ENCODE data around the gene TADA3. TPM values are rescaled to one million over a fixed set of nuclear protein-coding genes. Genes with fewer than 3 reads are reported as not detected.
"Not testable (repeated sequence)": the region's sequence is repeated elsewhere in the genome, so short reads cannot be mapped to it uniquely, and the experiment has no call there.

Gene TADA3
- total RNA-seq, 1 donor from 2014 or later, result 27.1 TPM

DNA sequence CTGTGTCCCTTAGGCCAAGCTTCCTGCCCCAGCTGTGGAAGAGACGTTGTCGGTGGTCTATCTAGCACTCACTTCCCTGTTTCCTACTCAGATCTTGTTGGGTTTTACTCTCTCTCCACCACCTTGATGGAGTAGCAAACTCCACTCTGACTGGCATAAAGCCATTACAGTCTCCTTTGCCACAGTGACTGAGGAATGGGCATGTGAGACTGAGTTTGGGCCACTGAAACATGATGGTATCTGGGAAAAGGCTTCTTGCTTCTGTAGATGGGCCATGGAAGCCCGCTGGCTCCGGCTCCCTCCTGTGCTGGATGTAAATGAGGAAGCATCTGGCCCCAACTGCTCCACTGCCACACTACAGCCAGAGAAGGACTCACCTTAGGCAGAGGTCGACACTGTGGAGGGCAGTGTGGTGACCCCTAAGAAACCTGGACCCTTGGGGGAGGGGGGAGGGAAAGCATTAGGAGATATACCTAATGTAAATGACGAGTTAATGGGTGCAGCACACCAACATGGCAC is 13.1 kb downstream of the TADA3 start:
- no peaks in the 10 kb centered on the region for H3K9me3 ChIP-seq (ENCODE audit: control insufficient read depth in 3 of 3, low read length in 3 of 3)
- H3K27ac ChIP-seq (ENCODE audit: low read depth, low read length), result no peak overlapping the region
- peaks cover 3 to 13% (median 5%) of the 10 kb centered on the region in 3 donors for H3K4me1 ChIP-seq (ENCODE audit: control insufficient read depth in 3 of 3, insufficient read depth in 3 of 3, low read length in 3 of 3)
- no peaks in the 10 kb centered on the region for H3K27me3 ChIP-seq (ENCODE audit: control insufficient read depth in 3 of 3, insufficient read depth in 3 of 3, low read length in 3 of 3)
- H3K36me3 ChIP-seq (ENCODE audit: control insufficient read depth in 3 of 3, insufficient read depth in 3 of 3, low read length in 3 of 3), result peaks cover 22 to 33% (median 28%) of the 10 kb centered on the region in 3 donors
- H3K4me3 ChIP-seq (ENCODE audit: low read length in 3 of 3), result no peak overlapping the region
- H3K9ac ChIP-seq (ENCODE audit: low read depth in 1 of 3, low read length in 3 of 3), result no peak overlapping the region

DNA sequence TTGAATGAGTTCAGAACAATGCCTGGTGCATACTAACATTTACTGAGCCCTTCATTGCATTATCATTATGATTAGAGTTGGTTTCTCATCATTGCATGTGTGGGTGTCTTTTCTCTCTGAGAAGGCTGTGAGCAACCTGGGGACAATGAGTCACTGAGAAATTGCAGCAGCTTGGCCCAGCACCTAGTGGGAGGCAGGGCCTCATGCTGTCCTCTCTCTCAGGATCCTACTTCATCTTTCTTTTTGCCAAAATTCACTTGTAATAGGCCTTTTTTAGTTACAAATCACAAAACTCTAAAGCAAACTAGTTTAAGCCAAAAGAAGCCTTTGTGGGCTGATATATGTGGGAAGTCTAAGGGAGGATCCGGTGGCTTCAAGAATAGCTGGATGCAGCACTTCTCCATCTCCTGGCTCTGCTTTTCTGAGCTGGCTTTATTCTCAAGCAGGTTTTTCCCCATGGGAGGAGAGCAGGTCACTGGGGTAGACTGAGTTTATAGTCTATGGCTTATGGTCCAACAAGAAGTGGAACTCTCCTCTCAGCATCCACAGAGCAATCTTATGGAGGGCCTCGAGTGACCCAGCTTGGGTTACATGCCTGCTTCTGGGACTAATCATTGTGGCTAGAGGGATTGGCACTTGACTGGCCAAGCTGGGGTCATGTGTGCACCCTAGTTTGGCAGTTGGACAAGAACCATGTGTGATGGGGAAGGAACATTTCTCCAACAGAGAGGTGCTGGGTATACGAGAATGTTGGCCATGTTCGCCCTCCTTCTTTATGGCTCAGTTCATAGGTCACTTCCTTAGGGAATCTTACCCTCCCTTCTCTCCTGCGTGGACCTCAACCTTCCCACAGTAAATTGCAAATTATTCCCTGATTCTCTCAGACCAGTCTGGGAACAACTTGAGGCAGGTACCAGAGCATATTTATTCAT is 13.9 kb downstream of the TADA3 start:
- no peak overlapping the region for H3K9ac ChIP-seq (ENCODE audit: low read depth in 1 of 3, low read length in 3 of 3)
- no peak overlapping the region for H3K4me3 ChIP-seq (ENCODE audit: low read length in 3 of 3)
- H3K36me3 ChIP-seq (ENCODE audit: control insufficient read depth in 3 of 3, insufficient read depth in 3 of 3, low read length in 3 of 3), result peaks cover 16 to 28% (median 24%) of the 10 kb centered on the region in 3 donors
- peaks cover 3 to 13% (median 5%) of the 10 kb centered on the region in 3 donors for H3K4me1 ChIP-seq (ENCODE audit: control insufficient read depth in 3 of 3, insufficient read depth in 3 of 3, low read length in 3 of 3)
- H3K9me3 ChIP-seq (ENCODE audit: control insufficient read depth in 3 of 3, low read length in 3 of 3), result no peaks in the 10 kb centered on the region
- H3K27ac ChIP-seq (ENCODE audit: low read depth, low read length), result no peak overlapping the region
- no peaks in the 10 kb centered on the region for H3K27me3 ChIP-seq (ENCODE audit: control insufficient read depth in 3 of 3, insufficient read depth in 3 of 3, low read length in 3 of 3)

DNA sequence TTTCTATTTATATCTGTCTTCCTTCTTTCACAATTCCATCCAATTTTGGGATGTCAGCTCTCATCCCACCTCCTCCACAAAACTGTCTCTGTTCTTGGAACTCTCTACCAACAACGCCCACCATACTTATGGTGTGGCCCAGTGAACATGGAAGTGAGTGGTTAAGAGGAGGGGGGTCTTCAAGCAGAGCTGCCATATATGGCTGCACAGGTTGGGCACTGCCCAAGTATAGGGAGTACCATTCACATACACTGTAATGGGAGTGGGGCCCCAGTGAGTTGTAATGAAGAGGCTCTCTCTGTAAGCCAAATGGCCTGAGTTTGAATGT is 14.6 kb downstream of the TADA3 start:
- Histone ChIP-seq H3K27me3 (ENCODE audit: control insufficient read depth in 3 of 3, insufficient read depth in 3 of 3, low read length in 3 of 3) (no peaks in the 10 kb centered on the region), H3K4me3 (ENCODE audit: low read length in 3 of 3) (no peak overlapping the region), H3K9ac (ENCODE audit: low read depth in 1 of 3, low read length in 3 of 3) (no peak overlapping the region), H3K9me3 (ENCODE audit: control insufficient read depth in 3 of 3, low read length in 3 of 3) (no peaks in the 10 kb centered on the region), H3K27ac (ENCODE audit: low read depth, low read length) (no peak overlapping the region), H3K4me1 (ENCODE audit: control insufficient read depth in 3 of 3, insufficient read depth in 3 of 3, low read length in 3 of 3) (peaks cover 3 to 13% (median 5%) of the 10 kb centered on the region in 3 donors), H3K36me3 (ENCODE audit: control insufficient read depth in 3 of 3, insufficient read depth in 3 of 3, low read length in 3 of 3) (peaks cover 16 to 24% (median 21%) of the 10 kb centered on the region in 3 donors)

DNA sequence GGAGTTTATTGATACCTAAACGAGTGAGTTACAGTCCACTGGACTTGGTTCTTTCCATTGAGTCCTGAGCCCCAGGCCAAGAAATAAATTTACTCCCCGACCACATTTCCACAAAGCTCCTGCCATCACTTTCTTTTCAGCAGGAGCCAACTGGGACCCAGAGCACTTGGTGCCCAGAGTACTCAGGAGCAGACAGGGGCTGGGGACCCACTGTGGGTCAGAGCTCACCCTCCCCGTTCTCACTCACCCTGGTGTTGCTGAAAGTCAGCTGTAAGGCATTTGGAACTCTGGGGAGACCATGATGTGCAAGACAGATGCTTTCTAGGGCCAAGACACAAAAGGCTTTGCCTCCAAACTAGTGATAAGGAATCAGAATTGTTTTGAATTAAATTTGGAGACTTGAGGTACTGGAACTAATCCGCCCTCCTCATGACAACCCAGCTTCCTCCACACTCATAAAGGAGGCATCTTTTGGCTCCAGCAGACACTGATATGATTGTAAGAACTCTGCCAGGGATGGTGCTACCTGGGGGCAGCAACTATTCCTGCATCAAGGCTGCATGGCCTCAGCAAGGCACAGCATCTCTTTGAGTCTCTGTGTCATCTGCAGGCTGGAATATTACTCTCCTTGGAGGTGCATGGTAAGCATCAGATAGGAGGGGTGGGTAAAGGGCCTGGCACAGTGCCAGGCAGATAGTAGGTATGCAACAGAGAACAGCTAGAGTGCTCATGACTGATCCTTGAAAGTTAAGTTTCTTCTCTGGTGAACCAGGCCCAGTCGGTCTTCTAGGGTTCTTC is 15.2 kb downstream of the TADA3 start:
- H3K4me3 ChIP-seq (ENCODE audit: low read length in 3 of 3), result no peak overlapping the region
- H3K4me1 ChIP-seq (ENCODE audit: control insufficient read depth in 3 of 3, insufficient read depth in 3 of 3, low read length in 3 of 3), result peaks cover 3 to 13% (median 5%) of the 10 kb centered on the region in 3 donors
- H3K9ac ChIP-seq (ENCODE audit: low read depth in 1 of 3, low read length in 3 of 3), result no peak overlapping the region
- H3K36me3 ChIP-seq (ENCODE audit: control insufficient read depth in 3 of 3, insufficient read depth in 3 of 3, low read length in 3 of 3), result peaks cover 13 to 20% (median 19%) of the 10 kb centered on the region in 3 donors
- no peaks in the 10 kb centered on the region for H3K27me3 ChIP-seq (ENCODE audit: control insufficient read depth in 3 of 3, insufficient read depth in 3 of 3, low read length in 3 of 3)
- H3K9me3 ChIP-seq (ENCODE audit: control insufficient read depth in 3 of 3, low read length in 3 of 3), result no peaks in the 10 kb centered on the region
- no peak overlapping the region for H3K27ac ChIP-seq (ENCODE audit: low read depth, low read length)

DNA sequence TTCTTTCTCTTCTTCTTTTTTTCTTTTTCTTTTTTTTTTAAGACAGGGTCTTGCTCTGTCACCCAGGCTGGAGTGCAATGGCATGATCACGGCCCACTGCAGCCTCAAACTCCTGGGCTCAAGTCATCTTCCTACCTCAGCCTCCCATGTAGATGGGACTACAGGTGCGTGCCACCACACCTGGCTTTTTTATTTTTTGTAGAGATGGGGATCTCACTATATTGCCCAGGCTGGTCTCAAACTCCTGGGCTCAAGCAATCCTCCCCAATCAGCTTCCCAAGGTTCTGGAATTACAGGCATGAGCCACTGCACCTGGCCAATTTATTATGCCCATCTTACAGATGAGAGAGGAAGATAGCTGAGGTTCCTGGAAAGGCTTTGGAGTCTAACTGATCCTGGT is 21.3 kb downstream of the TADA3 start:
- not testable (repeated sequence) for H3K36me3 ChIP-seq (ENCODE audit: control insufficient read depth in 3 of 3, insufficient read depth in 3 of 3, low read length in 3 of 3); H3K27ac ChIP-seq (ENCODE audit: low read depth, low read length); H3K9ac ChIP-seq (ENCODE audit: low read depth in 1 of 3, low read length in 3 of 3); H3K4me3 ChIP-seq (ENCODE audit: low read length in 3 of 3); H3K9me3 ChIP-seq (ENCODE audit: control insufficient read depth in 3 of 3, low read length in 3 of 3)
- H3K4me1 ChIP-seq (ENCODE audit: control insufficient read depth in 3 of 3, insufficient read depth in 3 of 3, low read length in 3 of 3), result peaks cover 20 to 34% (median 30%) of the 10 kb centered on the region in 3 donors
- H3K27me3 ChIP-seq (ENCODE audit: control insufficient read depth in 3 of 3, insufficient read depth in 3 of 3, low read length in 3 of 3), result peaks cover 0 to 12% (median 4%) of the 10 kb centered on the region in 3 donors

DNA sequence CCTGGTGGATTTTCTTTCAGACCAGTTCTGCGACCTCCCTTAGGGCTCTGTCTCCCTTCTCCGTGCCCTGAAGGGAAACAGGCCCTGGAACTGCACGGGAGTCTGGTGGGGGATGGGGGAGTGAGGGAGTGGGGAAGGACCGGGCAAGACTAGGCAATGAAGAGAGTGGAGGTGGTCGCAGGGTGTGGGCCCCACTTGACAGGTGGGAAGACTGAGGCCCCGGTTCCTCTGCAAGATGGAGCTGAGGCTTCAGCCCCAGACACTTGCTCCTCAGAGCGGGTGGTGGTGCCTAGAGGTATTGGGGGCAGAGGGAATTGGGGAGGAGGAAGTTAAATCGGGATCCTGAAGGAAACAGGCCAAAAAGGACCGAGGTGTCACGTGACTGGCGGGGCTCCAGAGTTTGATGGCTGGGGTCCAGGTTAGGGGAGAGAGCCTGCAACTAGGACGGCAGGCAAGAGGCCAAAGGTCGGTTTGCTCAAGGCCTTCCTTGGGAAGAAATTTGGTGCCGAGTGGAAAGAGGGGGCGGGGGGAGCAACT is 21.9 kb downstream of the TADA3 start:
- Histone ChIP-seq H3K4me1 (ENCODE audit: control insufficient read depth in 3 of 3, insufficient read depth in 3 of 3, low read length in 3 of 3) (peaks cover 20 to 34% (median 30%) of the 10 kb centered on the region in 3 donors), H3K27me3 (ENCODE audit: control insufficient read depth in 3 of 3, insufficient read depth in 3 of 3, low read length in 3 of 3) (peaks cover 0 to 12% (median 4%) of the 10 kb centered on the region in 3 donors), H3K9ac (ENCODE audit: low read depth in 1 of 3, low read length in 3 of 3) (peak overlapping the region; percentile 35 to 78 (median 76))

DNA sequence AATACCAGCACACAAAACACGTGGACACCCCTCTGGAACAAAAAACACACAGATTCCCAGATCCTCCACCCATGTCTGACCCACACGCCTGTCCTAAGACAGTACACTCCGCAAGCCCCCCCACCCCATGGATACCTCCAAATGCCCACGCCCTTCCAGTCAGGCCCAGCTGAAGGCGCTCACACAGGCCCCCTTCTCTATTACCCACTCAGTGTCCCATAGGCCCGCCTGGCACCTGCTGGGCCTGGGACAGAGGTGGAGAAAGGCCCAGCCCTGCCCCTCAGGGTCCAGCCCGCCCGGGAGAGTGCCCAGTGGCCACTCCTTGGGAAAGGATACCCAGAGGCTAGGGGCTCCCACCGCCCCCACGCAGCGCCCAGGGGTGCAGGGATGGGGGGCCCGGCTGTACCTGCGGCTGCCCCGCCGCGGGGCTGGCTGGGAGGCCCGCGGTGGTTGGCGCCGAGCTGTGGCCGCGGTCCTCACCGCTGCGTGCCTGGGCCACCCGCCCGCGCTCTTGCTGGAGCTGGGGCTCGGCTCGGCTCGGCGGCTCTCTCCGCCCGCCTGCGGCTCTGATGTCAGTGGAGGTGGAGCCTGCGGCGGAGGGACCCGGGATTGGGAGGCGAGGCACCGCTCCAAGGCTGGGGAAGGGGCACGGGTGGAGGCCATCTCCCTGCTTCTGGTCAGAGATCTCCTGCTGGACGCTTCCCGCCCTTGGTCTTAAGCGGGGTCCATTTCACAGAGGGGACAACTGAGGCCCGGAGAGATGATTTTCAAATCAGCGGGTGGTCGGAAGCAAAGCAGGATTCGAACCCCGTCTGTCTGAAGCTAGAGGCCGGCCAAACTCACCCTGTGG is 22.6 kb downstream of the TADA3 start, which contains the start of gene CAMK1:
TSS of gene CAMK1 (minus strand) at position 522 of the 850 bp plus-strand sequence. CDS start 2,198 bp downstream, outside the sequence.
- H3K36me3 ChIP-seq (ENCODE audit: control insufficient read depth in 3 of 3, insufficient read depth in 3 of 3, low read length in 3 of 3), result peaks cover 0 to 6% (median 2%) of the 10 kb centered on the region in 3 donors
- peak within 1 kb of the TSS; percentile 79 for H3K27ac ChIP-seq (ENCODE audit: low read depth, low read length)
- no peaks in the 10 kb centered on the region for H3K9me3 ChIP-seq (ENCODE audit: control insufficient read depth in 3 of 3, low read length in 3 of 3)
- H3K27me3 ChIP-seq (ENCODE audit: control insufficient read depth in 3 of 3, insufficient read depth in 3 of 3, low read length in 3 of 3), result peaks cover 0 to 12% (median 4%) of the 10 kb centered on the region in 3 donors
- H3K4me3 ChIP-seq (ENCODE audit: low read length in 3 of 3), result peak within 1 kb of the TSS; percentile 67 to 77 (median 72)
- H3K9ac ChIP-seq (ENCODE audit: low read depth in 1 of 3, low read length in 3 of 3), result peak within 1 kb of the TSS; percentile 35 to 78 (median 76)
- peaks cover 20 to 34% (median 30%) of the 10 kb centered on the region in 3 donors for H3K4me1 ChIP-seq (ENCODE audit: control insufficient read depth in 3 of 3, insufficient read depth in 3 of 3, low read length in 3 of 3)

More for the DNA sequence above, 21.9 kb downstream of the TADA3 start:
- Histone ChIP-seq H3K4me3 (ENCODE audit: low read length in 3 of 3) (peak overlapping the region; percentile 67 to 77 (median 72)), H3K9me3 (ENCODE audit: control insufficient read depth in 3 of 3, low read length in 3 of 3) (no peaks in the 10 kb centered on the region), H3K36me3 (ENCODE audit: control insufficient read depth in 3 of 3, insufficient read depth in 3 of 3, low read length in 3 of 3) (peaks cover 0 to 5% (median 2%) of the 10 kb centered on the region in 3 donors), H3K27ac (ENCODE audit: low read depth, low read length) (peak overlapping the region; percentile 79)

DNA sequence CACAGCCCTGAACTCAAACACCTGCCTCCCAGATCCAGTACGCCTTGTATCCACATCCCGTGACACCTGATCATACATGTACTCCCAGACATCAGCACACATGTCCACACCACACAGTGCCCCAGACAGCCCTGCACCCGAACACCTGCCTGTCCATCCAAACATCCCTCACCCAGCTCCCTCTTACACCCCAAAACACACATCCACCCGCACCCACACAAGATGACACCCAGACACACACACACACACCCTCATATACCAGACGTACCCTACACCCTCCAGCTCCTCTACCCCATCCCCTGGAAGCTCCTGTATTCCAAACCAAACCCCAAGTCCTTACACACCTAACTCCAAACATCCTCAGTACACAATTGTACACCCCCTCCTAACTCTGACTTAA is 23.3 kb downstream of the TADA3 start:
- Histone ChIP-seq H3K9me3 (ENCODE audit: control insufficient read depth in 3 of 3, low read length in 3 of 3) (no peaks in the 10 kb centered on the region), H3K27ac (ENCODE audit: low read depth, low read length) (peak overlapping the region; percentile 79), H3K36me3 (ENCODE audit: control insufficient read depth in 3 of 3, insufficient read depth in 3 of 3, low read length in 3 of 3) (peaks cover 0 to 7% (median 2%) of the 10 kb centered on the region in 3 donors), H3K4me1 (ENCODE audit: control insufficient read depth in 3 of 3, insufficient read depth in 3 of 3, low read length in 3 of 3) (peaks cover 20 to 34% (median 30%) of the 10 kb centered on the region in 3 donors), H3K4me3 (ENCODE audit: low read length in 3 of 3) (peak overlapping the region; percentile 67 to 77 (median 72)), H3K9ac (ENCODE audit: low read depth in 1 of 3, low read length in 3 of 3) (peak overlapping the region; percentile 35 to 78 (median 76)), H3K27me3 (ENCODE audit: control insufficient read depth in 3 of 3, insufficient read depth in 3 of 3, low read length in 3 of 3) (peaks cover 0 to 12% (median 4%) of the 10 kb centered on the region in 3 donors)

Measured in skeletal muscle tissue (tissue), 4 donors.